ENCODE results near the gene MAN1B1.

MAN1B1 gene

DNA sequence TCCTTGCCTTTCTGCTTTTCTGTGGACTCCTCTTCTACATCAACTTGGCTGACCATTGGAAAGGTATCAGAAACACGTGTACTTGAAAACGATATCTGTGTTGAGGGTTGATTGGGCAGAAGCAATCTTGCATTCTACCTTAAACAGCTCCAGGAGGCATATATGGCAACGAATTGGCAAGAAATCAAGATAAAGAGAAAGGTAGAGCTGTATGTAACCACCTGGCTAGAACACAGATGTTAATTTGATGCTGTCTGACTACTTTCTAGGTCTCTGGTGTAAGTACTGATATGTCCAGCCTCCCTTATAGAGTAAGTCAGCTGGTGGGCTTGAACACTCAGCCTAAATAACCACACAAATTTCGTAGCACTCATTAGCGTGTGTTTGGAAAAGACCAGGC lies 1.3 kb downstream of the MAN1B1 start:
- no peak for DNase-seq

- DNase-seq: no peak
Measured at GRCh38 chr9:137089232-137089947, 2.6 kb downstream of the MAN1B1 start.

- peak; percentile 93 for DNase-seq
Measured at GRCh38 chr9:137095664-137096517, 9.1 kb downstream of the MAN1B1 start.

DNA sequence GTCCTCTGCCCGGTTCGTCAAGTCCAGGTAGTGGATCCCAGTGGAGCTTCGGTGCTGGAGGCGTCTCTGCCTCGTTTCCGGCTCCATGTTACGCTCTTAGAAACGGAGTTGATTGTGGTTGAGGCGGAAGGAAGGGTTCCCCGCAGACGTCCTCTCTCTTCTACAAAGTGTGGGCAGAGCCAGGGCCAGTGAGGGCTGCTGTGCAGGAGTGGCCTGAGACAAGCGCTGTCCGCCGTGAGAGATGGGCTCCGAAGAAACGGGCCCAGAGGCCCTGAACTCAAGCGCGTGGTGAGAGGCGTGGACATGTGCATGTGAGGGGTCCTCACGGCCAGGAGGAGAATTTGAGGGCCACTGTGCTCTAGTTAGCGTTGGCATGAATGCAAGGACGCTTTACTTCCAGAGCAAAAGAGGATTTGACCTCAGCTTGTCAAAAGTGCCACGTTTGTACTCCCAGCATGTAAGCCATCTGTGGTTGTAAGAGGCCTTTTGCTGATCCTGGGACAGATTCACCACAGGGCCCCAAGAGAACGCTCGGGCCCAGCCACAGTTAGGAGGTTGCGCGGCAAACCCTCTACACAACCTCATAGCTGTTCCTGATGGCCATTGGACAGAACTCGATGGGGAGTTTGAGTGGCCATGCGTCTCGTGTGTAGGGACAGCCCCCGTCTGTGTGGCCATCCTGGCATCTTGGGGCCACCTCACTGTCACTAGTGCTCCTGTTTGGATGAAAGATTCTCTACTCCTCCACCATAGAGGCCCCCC lies 10.2 kb downstream of the MAN1B1 start:
- DNase-seq: no peak

DNA sequence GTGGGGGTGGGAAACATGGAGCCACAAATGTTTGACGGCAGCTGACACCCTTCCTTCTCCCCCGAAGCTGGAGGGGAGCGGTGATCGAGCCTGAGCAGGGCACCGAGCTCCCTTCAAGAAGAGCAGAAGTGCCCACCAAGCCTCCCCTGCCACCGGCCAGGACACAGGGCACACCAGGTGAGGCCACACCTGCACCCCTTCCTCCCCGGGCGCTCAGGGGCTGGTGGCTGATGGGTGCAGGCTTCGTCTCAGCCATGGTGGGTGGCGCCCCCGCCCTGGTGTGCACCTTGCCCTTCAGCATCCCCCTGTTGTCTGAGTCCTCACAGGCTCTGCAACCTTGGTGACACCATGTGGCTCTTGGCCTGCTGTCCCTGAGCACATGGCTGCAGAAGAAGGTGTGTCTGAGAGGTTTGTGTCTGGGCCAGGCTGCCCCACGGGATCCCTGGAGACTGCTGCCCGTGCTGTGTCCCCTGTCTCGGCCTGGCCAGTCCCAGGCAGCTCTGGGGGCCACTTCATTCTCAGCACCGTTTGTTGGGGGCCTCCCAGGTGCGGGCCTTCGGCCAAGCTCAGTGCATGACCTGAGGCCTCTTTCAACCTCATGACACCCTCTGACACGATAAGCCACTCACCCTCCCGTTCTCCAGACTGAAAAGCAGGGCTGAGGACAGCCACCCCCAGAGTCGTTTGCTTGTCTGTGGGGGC lies 11.1 kb downstream of the MAN1B1 start:
- DNase-seq: no peak

- DNase-seq: no peak
Measured at GRCh38 chr9:137099231-137099630, 12.4 kb downstream of the MAN1B1 start.

GRCh38 chr9:137103206-137103999 lies 16.6 kb downstream of the MAN1B1 start:
- no peak for DNase-seq

DNA sequence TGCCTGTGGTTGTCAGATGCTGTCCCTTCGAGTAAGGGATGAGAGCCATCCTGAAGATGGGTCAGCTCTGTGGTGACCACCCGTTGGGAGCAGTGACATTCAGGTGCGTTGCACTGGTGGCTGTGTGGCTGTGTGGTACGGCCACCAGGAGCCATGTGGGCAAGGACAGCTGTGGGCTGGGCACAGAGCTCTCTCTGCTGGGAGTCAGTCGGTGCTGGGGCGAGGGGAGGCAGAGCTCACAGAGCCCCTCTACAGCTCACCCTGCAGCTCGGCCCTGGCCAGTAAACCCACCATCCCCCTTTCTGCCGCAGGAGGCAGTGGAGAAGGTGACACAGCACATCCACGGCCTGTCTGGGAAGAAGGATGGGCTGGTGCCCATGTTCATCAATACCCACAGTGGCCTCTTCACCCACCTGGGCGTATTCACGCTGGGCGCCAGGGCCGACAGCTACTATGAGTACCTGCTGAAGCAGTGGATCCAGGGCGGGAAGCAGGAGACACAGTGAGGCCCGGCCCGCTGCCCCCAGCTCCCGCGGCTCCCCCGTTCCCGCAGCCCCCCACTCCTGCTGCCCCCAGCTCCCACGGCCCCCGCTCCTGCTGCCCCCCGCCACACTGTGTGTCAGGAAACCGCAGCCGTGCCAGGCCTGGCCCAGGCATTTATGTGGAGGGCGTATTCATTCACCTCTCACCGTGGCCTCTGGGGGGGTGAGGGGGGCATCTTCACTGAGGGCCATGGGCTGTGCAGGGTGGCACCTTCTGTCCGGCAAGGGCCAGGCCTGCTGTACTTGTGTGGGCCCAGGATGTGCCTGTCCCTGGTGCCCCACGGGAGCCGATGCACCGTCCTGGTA lies 19.3 kb downstream of the MAN1B1 start:
- no peak for DNase-seq

- DNase-seq: no peak
Measured at GRCh38 chr9:137106662-137107250, 20.0 kb downstream of the MAN1B1 start.

GRCh38 chr9:137107312-137107921 lies 20.6 kb downstream of the MAN1B1 start:
- no peak for DNase-seq

DNA sequence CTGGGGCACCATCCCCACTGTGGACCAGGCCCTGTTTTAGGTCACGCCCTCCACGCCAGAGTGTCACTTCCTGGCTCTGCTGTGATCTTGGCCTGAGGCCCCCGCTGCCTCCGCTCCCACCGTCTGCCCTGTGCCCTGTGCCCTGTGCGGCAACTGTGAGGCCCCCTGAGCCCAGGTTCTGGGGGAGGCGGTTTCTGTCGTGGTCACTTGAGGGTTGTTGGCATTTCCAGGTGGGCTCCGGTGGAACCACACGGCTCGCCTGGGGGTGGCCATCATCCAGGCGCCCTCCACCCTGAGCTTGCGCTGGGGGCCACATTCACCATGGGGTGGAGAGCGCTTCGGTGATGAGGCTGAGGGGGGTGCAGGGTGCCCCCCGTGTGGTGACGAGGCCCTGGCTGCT lies 21.2 kb downstream of the MAN1B1 start:
- DNase-seq: no peak

GRCh38 chr9:137108608-137109249 lies 21.9 kb downstream of the MAN1B1 start:
- DNase-seq: no peak

GRCh38 chr9:137109250-137110146 lies 22.7 kb downstream of the MAN1B1 start:
- DNase-seq: no peak

DNA sequence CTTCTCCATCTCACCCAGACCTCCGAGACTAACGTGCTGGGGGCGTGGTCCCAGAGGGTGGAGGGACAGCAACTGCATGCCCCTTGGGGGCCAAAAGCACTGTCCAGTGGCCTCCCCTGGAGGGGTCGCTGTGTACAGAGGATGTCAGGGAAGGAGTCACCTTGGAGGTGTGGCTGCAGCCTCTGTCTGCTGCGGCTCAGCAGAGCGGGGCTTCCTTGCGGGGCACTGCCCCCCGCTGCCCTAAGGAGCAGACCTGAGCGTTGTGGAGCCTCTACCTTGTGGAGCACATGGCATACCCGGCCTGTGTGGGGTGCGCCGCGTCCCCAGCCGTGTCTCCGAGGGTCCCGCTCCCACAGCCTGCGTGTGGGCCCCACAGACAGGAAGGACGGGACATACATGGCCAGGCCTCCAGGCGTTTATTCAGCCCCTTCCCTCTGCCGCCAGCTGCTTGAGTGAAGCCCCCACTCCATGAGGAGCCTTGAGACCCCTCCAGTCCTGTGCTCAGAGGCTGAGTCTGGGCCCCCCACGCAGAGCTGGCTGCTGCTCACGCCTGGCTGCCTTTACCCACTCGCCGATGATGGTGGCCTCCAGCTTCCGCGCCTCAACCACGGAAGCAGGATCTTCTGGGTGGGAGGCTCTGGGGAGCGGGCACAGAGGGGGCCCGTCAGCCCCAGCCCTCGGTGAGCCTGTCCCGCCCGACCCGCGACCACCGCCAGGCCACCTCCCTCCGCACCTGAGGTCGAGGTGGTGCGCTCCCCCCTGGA lies 23.5 kb downstream of the MAN1B1 start:
- DNase-seq: no peak

- DNase-seq: no peak
Measured at GRCh38 chr9:137110911-137111787, 24.4 kb downstream of the MAN1B1 start.

DNA sequence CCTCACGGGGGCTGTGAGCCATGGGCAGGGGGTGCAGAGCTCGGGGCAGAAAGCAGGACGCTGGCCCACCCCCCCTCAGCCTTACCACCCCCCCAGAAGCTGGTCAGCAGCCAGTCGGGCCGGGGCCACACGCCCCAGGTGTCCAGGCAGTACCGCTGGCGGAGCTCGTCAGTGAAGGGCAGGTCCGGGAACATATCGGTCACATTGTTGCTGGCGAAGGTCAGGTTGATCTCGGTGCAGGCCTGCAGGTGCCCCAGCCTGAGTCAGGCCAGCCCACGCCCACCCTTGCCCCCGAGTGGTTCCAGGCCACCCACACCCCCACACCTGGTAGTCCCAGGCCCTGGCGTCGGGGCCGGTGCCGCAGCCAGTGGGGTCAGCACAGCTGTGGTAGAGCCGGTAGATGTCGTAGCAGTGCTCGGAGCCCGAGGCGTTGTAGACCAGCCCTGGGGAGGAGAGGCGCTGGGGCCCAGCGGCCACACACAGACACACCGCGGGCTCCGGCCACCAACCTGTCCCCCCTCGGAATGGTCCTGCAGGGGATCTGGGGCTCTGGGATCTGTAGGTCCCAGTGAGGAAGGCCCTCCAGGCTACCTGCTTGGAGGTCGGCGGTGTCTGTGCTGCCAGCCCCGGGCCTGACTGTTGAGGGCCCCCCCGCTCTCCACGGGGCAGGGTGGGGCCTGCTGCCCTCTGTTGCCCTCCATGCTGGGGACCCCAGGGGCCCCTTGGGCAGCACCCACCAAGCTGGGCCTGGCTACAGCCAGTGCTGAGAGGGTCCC lies 25.2 kb downstream of the MAN1B1 start:
- DNase-seq: no peak

Data from activated CD4-positive, alpha-beta T cell treated with anti-CD3 and anti-CD28 coated beads, Interleukin-2, Interleukin-6, amounts not matched to agents 100 ng/mL and 50 ng/mL, durations not matched to agents 16 hours and 8 hours (primary cell).